Measurements from ENCODE around the gene MED12L.

DNA sequence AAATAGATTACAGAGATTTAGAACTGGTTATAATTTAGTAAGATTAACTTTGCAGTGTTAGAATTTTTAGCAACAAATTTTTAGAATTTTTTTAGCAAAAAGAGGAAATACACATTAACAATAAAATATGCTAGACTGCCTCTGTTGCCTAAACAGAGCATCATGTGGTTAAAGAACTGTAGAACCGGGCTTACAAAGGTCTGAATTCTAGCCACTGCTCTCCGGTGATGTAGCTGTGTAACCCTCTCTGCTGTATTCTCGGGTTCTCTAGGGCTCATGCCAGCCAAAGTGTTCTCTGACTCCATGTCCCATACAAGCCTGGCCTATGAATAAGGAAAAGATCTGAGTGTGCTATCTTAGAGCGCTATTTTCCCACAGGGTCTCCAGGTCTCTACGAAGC is 302.0 kb downstream of the MED12L start:
- no peak for TF ChIP-seq EP300 (conservative IDR thresholded peaks at IDR 0.05; ENCODE audit: poor library complexity, severe bottlenecking)
- TF ChIP-seq, protein P1, sequence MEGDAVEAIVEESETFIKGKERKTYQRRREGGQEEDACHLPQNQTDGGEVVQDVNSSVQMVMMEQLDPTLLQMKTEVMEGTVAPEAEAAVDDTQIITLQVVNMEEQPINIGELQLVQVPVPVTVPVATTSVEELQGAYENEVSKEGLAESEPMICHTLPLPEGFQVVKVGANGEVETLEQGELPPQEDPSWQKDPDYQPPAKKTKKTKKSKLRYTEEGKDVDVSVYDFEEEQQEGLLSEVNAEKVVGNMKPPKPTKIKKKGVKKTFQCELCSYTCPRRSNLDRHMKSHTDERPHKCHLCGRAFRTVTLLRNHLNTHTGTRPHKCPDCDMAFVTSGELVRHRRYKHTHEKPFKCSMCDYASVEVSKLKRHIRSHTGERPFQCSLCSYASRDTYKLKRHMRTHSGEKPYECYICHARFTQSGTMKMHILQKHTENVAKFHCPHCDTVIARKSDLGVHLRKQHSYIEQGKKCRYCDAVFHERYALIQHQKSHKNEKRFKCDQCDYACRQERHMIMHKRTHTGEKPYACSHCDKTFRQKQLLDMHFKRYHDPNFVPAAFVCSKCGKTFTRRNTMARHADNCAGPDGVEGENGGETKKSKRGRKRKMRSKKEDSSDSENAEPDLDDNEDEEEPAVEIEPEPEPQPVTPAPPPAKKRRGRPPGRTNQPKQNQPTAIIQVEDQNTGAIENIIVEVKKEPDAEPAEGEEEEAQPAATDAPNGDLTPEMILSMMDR (IDR thresholded peaks at IDR 0.05; ENCODE audit: poor library complexity, severe bottlenecking) = no peak
- no peak for TF ChIP-seq EZH2 (IDR thresholded peaks at IDR 0.05; ENCODE audit: borderline replicate concordance, insufficient read depth, low read length, poor library complexity, severe bottlenecking)
- TF ChIP-seq RAD21 (conservative IDR thresholded peaks at IDR 0.05) = no peak
- TF ChIP-seq SMC3 (conservative IDR thresholded peaks at IDR 0.05; ENCODE audit: poor library complexity) = no peak
- no peak for TF ChIP-seq POLR2AphosphoS5 (IDR thresholded peaks at IDR 0.05)
- TF ChIP-seq, protein P2, sequence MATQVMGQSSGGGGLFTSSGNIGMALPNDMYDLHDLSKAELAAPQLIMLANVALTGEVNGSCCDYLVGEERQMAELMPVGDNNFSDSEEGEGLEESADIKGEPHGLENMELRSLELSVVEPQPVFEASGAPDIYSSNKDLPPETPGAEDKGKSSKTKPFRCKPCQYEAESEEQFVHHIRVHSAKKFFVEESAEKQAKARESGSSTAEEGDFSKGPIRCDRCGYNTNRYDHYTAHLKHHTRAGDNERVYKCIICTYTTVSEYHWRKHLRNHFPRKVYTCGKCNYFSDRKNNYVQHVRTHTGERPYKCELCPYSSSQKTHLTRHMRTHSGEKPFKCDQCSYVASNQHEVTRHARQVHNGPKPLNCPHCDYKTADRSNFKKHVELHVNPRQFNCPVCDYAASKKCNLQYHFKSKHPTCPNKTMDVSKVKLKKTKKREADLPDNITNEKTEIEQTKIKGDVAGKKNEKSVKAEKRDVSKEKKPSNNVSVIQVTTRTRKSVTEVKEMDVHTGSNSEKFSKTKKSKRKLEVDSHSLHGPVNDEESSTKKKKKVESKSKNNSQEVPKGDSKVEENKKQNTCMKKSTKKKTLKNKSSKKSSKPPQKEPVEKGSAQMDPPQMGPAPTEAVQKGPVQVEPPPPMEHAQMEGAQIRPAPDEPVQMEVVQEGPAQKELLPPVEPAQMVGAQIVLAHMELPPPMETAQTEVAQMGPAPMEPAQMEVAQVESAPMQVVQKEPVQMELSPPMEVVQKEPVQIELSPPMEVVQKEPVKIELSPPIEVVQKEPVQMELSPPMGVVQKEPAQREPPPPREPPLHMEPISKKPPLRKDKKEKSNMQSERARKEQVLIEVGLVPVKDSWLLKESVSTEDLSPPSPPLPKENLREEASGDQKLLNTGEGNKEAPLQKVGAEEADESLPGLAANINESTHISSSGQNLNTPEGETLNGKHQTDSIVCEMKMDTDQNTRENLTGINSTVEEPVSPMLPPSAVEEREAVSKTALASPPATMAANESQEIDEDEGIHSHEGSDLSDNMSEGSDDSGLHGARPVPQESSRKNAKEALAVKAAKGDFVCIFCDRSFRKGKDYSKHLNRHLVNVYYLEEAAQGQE (IDR thresholded peaks at IDR 0.05; ENCODE audit: borderline replicate concordance) = no peak
- TF ChIP-seq MXI1 (conservative IDR thresholded peaks at IDR 0.05; ENCODE audit: poor library complexity, severe bottlenecking) = no peak
